CD14-positive monocyte (primary cell): Measurements from ENCODE around the gene GNG13. TPM values are rescaled to one million over a fixed set of nuclear protein-coding genes. Genes with fewer than 3 reads are reported as not detected.

Source experiments
- DNase-seq, 3 donors: peaks; one replicate each; pipeline ENCODE4 v3.0.0-alpha.2; 2011 to 2022
- H2AFZ ChIP-seq: 2 replicates; pipeline ENCODE4 v1.6.0; 2012; ENCODE audit warnings: mild to moderate bottlenecking, low read depth, low read length, inconsistent platforms; ENCODE audit not compliant: insufficient read depth, poor library complexity, severe bottlenecking
- H3K27ac ChIP-seq, 2 donors: 1 replicate in 1 of 2; 2 replicates in 1 of 2; pipeline ENCODE4 v1.5.1; 2012 to 2013; ENCODE audit warnings: low read length in 2 of 2, control low read depth in 1 of 2, inconsistent platforms in 1 of 2, low read depth in 1 of 2, mild to moderate bottlenecking in 1 of 2
- H3K27me3 ChIP-seq, 2 donors: one replicate each; pipeline versions ENCODE4 v1.6.0 to v1.6.1; 2011 to 2013; ENCODE audit warnings: low read length in 2 of 2; ENCODE audit not compliant: control insufficient read depth in 2 of 2, insufficient read depth in 2 of 2
- H3K36me3 ChIP-seq, 2 donors: replicated peaks in 1 of 2; 1 replicate in 1 of 2; 2 replicates in 1 of 2; pipeline versions ENCODE4 v1.5.1 to v1.6.1; 2012 to 2013; ENCODE audit warnings: low read length in 2 of 2, control low read depth in 1 of 2, inconsistent platforms in 1 of 2, mild to moderate bottlenecking in 1 of 2; ENCODE audit not compliant: insufficient read depth in 2 of 2, control insufficient read depth in 1 of 2
- H3K4me1 ChIP-seq, 2 donors: 1 replicate in 1 of 2; 2 replicates in 1 of 2; pipeline versions ENCODE4 v1.5.1 to v1.6.1; 2012 to 2013; ENCODE audit warnings: low read length in 2 of 2, control low read depth in 1 of 2, inconsistent platforms in 1 of 2, mild to moderate bottlenecking in 1 of 2, moderate library complexity in 1 of 2; ENCODE audit not compliant: insufficient read depth in 2 of 2, control insufficient read depth in 1 of 2
- H3K4me2 ChIP-seq: replicated peaks from 2 replicates; pipeline ENCODE3; 2012; ENCODE audit warnings: low read length, moderate library complexity, mild to moderate bottlenecking; ENCODE audit not compliant: poor library complexity, severe bottlenecking; ENCODE audit errors: extremely low read depth
- H3K4me3 ChIP-seq, 3 experiments: fragments of 200-600 bp in 1 of 3; sonication (generic) in 1 of 3; replicated peaks in 1 of 3; 1 replicate in 2 of 3; 2 replicates in 1 of 3; pipeline ENCODE4 v1.5.1; 2011 to 2013; ENCODE audit warnings: low read length in 3 of 3, mild to moderate bottlenecking in 3 of 3, control low read depth in 2 of 3, low read depth in 2 of 3, inconsistent platforms in 1 of 3, moderate library complexity in 1 of 3
- H3K79me2 ChIP-seq: 2 replicates; pipeline ENCODE4 v1.6.0; 2012; ENCODE audit warnings: mild to moderate bottlenecking, control low read depth, inconsistent platforms, low read length, moderate library complexity; ENCODE audit not compliant: insufficient read depth
- H3K9ac ChIP-seq: 2 replicates; pipeline ENCODE4 v1.6.0; 2017; ENCODE audit warnings: low read length, mild to moderate bottlenecking; ENCODE audit not compliant: insufficient read depth, poor library complexity, severe bottlenecking
- H3K9me3 ChIP-seq, 2 donors: replicated peaks in 1 of 2; 1 replicate in 1 of 2; 2 replicates in 1 of 2; pipeline versions ENCODE4 v1.5.1 to v1.6.1; 2012 to 2013; ENCODE audit warnings: low read length in 2 of 2, control low read depth in 1 of 2; ENCODE audit not compliant: control insufficient read depth in 1 of 2, insufficient read depth in 1 of 2
- H4K20me1 ChIP-seq: 2 replicates; pipeline ENCODE4 v1.6.0; 2012; ENCODE audit warnings: mild to moderate bottlenecking, low read length, control low read depth, moderate library complexity; ENCODE audit not compliant: insufficient read depth
- H3K27ac Mint-ChIP-seq, 7 donors: one replicate each; pipeline ENCODE4 v1.8.0; 2020; ENCODE audit warnings: mild to moderate bottlenecking in 7 of 7, mixed read lengths in 7 of 7, moderate library complexity in 6 of 7, inconsistent platforms in 2 of 7
- H3K27me3 Mint-ChIP-seq, 3 donors: one replicate each; pipeline ENCODE4 v1.8.0; 2021 to 2022; ENCODE audit warnings: low read depth in 3 of 3, mild to moderate bottlenecking in 3 of 3, mixed read lengths in 3 of 3, moderate library complexity in 3 of 3, inconsistent platforms in 1 of 3
- H3K36me3 Mint-ChIP-seq, 2 donors: one replicate each; pipeline ENCODE4 v1.8.0; 2020; ENCODE audit warnings: mixed read lengths in 2 of 2, inconsistent platforms in 1 of 2, mild to moderate bottlenecking in 1 of 2
- H3K4me1 Mint-ChIP-seq: one replicate; pipeline ENCODE4 v1.8.0; 2020; ENCODE audit warnings: mild to moderate bottlenecking, mixed read lengths
- H3K4me3 Mint-ChIP-seq, 2 donors: one replicate each; pipeline ENCODE4 v1.8.0; 2020; ENCODE audit warnings: mild to moderate bottlenecking in 2 of 2, mixed read lengths in 2 of 2, moderate library complexity in 1 of 2
- H3K9me3 Mint-ChIP-seq, 7 donors: one replicate each; pipeline ENCODE4 v1.8.0; 2020 to 2022; ENCODE audit warnings: mixed read lengths in 7 of 7, mild to moderate bottlenecking in 6 of 7, moderate library complexity in 6 of 7, inconsistent platforms in 2 of 7
- WGBS: methylation state at CpG from one replicate; pipeline ENCODE4 v1.1.5; 2013; ENCODE audit warnings: missing lambda C conversion rate; ENCODE audit not compliant: insufficient coverage; 5-methylcytosine and 5-hydroxymethylcytosine counted together
- intact Hi-C, 2 donors: fragments of 100-400 bp; cut with micrococcal nuclease; formaldehyde crosslinking; loops; one replicate each; pipeline versions ENCODE4 v1.15.0 to v1.15.1; 2023
- polyA plus RNA-seq, 3 donors: library from polyadenylated mRNA; depleted of rRNA in 1 of 3; unstranded in 2 of 3; stranded (reverse) in 1 of 3; fragments of 300-500 nt in 2 of 3; fragments of >200 nt in 1 of 3; fragmentation: Illumina TruSeq in 2 of 3; gene quantifications; 1 replicate in 2 of 3; 2 replicates in 1 of 3; pipeline ENCODE4 v1.2.3, GENCODE V29; 2012 to 2021
- TF ChIP-seq, protein P1 (sequence below): fragments of 200-600 bp; IDR thresholded peaks from one replicate; pipeline ENCODE4 v1.8.0; 2022; ENCODE audit warnings: antibody characterized with exemption, mild to moderate bottlenecking

GNG13 gene
- polyA plus RNA-seq, 3 donors: not detected

DNA sequence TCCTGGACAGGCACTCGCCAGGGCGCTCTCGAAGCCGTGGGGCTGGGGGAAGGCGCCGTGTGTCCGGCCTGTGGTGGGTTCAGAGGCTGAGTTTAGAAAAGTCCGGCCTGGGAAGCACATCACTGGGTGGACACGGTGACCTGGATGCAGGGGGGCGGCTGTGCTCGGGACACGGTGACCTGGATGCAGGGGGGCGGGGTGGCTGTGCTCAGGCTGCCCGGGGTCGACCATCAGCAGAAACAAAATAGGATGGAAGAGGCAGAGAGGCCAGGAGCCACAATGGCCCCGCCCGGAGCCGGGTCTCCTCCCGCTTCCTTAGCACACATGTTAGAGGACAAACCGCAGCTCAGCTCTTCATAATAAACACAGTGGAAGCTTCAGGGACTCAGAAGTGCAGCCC is 43.2 kb upstream of the GNG13 start:
- Mint-ChIP-seq H3K4me1 (no peaks in the 10 kb centered on the region), H3K9me3 (peaks cover 17 to 38% (median 25%) of the 10 kb centered on the region in 7 donors), H3K4me3 (no peak overlapping the region), H3K36me3 (no peaks in the 10 kb centered on the region), H3K27ac (no peak overlapping the region), H3K27me3 (peaks cover 0 to 9% (median 1%) of the 10 kb centered on the region in 3 donors)
- no peak overlapping the region for H3K27ac ChIP-seq
- WGBS: 95% methylated on average over 18 of the region's 20 CpGs
- intact Hi-C loops: no loop called here
- H3K36me3 ChIP-seq: no peaks in the 10 kb centered on the region
- no peak overlapping the region for H3K4me2 ChIP-seq
- TF ChIP-seq, protein P1, sequence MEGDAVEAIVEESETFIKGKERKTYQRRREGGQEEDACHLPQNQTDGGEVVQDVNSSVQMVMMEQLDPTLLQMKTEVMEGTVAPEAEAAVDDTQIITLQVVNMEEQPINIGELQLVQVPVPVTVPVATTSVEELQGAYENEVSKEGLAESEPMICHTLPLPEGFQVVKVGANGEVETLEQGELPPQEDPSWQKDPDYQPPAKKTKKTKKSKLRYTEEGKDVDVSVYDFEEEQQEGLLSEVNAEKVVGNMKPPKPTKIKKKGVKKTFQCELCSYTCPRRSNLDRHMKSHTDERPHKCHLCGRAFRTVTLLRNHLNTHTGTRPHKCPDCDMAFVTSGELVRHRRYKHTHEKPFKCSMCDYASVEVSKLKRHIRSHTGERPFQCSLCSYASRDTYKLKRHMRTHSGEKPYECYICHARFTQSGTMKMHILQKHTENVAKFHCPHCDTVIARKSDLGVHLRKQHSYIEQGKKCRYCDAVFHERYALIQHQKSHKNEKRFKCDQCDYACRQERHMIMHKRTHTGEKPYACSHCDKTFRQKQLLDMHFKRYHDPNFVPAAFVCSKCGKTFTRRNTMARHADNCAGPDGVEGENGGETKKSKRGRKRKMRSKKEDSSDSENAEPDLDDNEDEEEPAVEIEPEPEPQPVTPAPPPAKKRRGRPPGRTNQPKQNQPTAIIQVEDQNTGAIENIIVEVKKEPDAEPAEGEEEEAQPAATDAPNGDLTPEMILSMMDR: no peak
- H3K4me1 ChIP-seq: no peaks in the 10 kb centered on the region
- no peak overlapping the region for H2AFZ ChIP-seq
- no peak overlapping the region for H3K4me3 ChIP-seq
- H3K9ac ChIP-seq: no peak overlapping the region
- no peaks in the 10 kb centered on the region for H3K27me3 ChIP-seq
- DNase-seq: no peak
- H3K9me3 ChIP-seq: peaks cover 25% of the 10 kb centered on the region in 2 donors
- H3K79me2 ChIP-seq: no peaks in the 10 kb centered on the region
- H4K20me1 ChIP-seq: no peaks in the 10 kb centered on the region

DNA sequence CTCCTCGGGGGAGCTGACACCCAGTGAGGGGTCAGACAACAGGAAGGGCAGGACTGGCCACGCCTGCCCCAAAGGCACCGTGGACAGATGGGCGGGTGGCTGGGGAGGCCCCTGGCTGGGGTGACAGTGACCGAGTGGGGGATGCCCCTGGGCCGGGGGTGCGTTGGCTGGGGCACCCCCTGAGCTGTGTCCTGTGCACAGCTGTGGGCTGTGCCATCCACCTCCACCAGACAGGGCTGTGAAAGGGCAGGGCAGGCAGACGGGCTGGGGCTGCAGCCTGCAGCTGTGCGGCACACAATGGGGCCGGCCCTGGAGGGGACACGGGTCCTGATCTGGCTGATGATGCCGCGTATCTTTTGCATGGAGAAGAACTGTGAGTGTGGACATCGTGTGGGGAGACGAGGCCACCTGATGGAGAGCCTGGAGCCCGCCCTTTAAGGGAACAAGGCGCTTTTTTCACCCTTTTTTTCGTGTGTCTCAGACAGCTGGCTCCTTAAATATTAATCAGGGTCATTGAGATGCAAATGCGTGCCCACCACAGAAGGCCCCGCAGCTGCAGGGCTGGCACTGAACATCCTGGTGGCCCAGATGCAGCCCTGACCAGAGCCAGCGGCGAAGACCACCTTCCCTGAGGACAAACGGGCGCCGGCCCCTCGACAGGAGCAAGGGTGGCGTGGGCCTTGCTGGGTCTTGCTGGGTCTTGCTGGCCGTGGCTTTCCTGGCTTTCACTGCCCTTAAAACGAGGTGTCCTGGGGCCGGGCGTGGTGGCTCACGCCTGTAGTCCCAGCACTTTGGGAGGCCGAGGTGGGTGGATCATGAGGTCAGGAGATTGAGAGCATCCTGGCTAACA is 42.4 kb upstream of the GNG13 start:
- H3K9me3 Mint-ChIP-seq: peaks cover 13 to 30% (median 20%) of the 10 kb centered on the region in 7 donors
- 91% methylated on average over 29 of the region's 33 CpGs for WGBS
- Histone ChIP-seq H3K4me1 (no peaks in the 10 kb centered on the region), H3K79me2 (no peaks in the 10 kb centered on the region), H3K9me3 (peaks cover 17% of the 10 kb centered on the region in 2 donors), H3K36me3 (no peaks in the 10 kb centered on the region), H3K4me3 (no peak overlapping the region), H3K27me3 (no peaks in the 10 kb centered on the region), H2AFZ (no peak overlapping the region), H3K27ac (no peak overlapping the region), H3K9ac (no peak overlapping the region), H3K4me2 (no peak overlapping the region), H4K20me1 (no peaks in the 10 kb centered on the region)
- no peak overlapping the region for H3K4me3 Mint-ChIP-seq
- TF ChIP-seq, protein P1: no peak
- no peaks in the 10 kb centered on the region for H3K4me1 Mint-ChIP-seq
- H3K36me3 Mint-ChIP-seq: no peaks in the 10 kb centered on the region
- DNase-seq: no peak
- intact Hi-C loops: no loop called here
- H3K27me3 Mint-ChIP-seq: peaks cover 0 to 9% (median 1%) of the 10 kb centered on the region in 3 donors
- H3K27ac Mint-ChIP-seq: no peak overlapping the region
